Stimulated activated CD8-positive, alpha-beta memory T cell treated with anti-CD3 and anti-CD28 coated beads, Interleukin-12 subunit alpha, Interleukin-12 subunit beta, amount 100 ng/mL, for 4 hours (primary cell): ENCODE measurements around the gene ZDHHC15.
"Not testable (repeated sequence)": the region's sequence is repeated elsewhere in the genome, so short reads cannot be mapped to it uniquely, and the experiment has no call there.

Experiments
- DNase-seq: peaks from one replicate; pipeline ENCODE4 v3.0.0-alpha.2; 2020; ENCODE audit warnings: low read depth

Gene ZDHHC15

GRCh38 chrX:75522565-75523431 lies at the start of gene ZDHHC15:
Gene ZDHHC15, minus strand, starts transcription at chrX:75523037. Its CDS starts 13 bp downstream, at chrX:75523024.
- peak; percentile 5 for DNase-seq

GRCh38 chrX:75560544-75560943 lies 37.7 kb upstream of the ZDHHC15 start:
- not testable (repeated sequence) for DNase-seq

GRCh38 chrX:75547783-75548182 lies 24.9 kb upstream of the ZDHHC15 start:
- no peak for DNase-seq

- no peak for DNase-seq
Observed at GRCh38 chrX:75546724-75547511, 24.1 kb upstream of the ZDHHC15 start.

GRCh38 chrX:75544786-75545185 lies 21.9 kb upstream of the ZDHHC15 start:
- no peak for DNase-seq

- DNase-seq, result no peak
Observed at GRCh38 chrX:75483933-75484332, 38.9 kb downstream of the ZDHHC15 start.

- DNase-seq, result not testable (repeated sequence)
Observed at GRCh38 chrX:75461780-75462179, 61.1 kb downstream of the ZDHHC15 start.

- DNase-seq, result no peak
Observed at GRCh38 chrX:75421688-75422230, 101.1 kb downstream of the ZDHHC15 start.

GRCh38 chrX:75407153-75407552 lies 115.7 kb downstream of the ZDHHC15 start:
- DNase-seq, result not testable (repeated sequence)

- no peak for DNase-seq
Observed at GRCh38 chrX:75390470-75390869, 132.4 kb downstream of the ZDHHC15 start.

- no peak for DNase-seq
Observed at GRCh38 chrX:75369721-75370120, 153.1 kb downstream of the ZDHHC15 start.

GRCh38 chrX:75366861-75367260 lies 156.0 kb downstream of the ZDHHC15 start:
- no peak for DNase-seq

- DNase-seq, result no peak
Observed at GRCh38 chrX:75365243-75365975, 157.4 kb downstream of the ZDHHC15 start.

- no peak for DNase-seq
Observed at GRCh38 chrX:75361788-75362187, 161.0 kb downstream of the ZDHHC15 start.

GRCh38 chrX:75348601-75349000 lies 174.2 kb downstream of the ZDHHC15 start:
- DNase-seq, result not testable (repeated sequence)

GRCh38 chrX:75337525-75337924 lies 185.3 kb downstream of the ZDHHC15 start:
- DNase-seq, result no peak

GRCh38 chrX:75335127-75335458 lies 187.7 kb downstream of the ZDHHC15 start:
- no peak for DNase-seq

- DNase-seq, result not testable (repeated sequence)
Observed at GRCh38 chrX:75334407-75335126, 188.3 kb downstream of the ZDHHC15 start.

GRCh38 chrX:75327607-75328006 lies 195.2 kb downstream of the ZDHHC15 start:
- no peak for DNase-seq
